Stimulated activated CD4-positive, alpha-beta T cell treated with anti-CD3 and anti-CD28 coated beads, Interleukin-15, amount 100 ng/mL, for 48 hours (primary cell): ENCODE results near the gene PHLPP1.
"Not testable (repeated sequence)": the region's sequence is repeated elsewhere in the genome, so short reads cannot be mapped to it uniquely, and the experiment has no call there.

Source experiments
- DNase-seq, 2 donors: peaks; one replicate each; pipeline ENCODE4 v3.0.0-alpha.2; 2020; ENCODE audit warnings: low read depth in 2 of 2

PHLPP1 gene

DNA sequence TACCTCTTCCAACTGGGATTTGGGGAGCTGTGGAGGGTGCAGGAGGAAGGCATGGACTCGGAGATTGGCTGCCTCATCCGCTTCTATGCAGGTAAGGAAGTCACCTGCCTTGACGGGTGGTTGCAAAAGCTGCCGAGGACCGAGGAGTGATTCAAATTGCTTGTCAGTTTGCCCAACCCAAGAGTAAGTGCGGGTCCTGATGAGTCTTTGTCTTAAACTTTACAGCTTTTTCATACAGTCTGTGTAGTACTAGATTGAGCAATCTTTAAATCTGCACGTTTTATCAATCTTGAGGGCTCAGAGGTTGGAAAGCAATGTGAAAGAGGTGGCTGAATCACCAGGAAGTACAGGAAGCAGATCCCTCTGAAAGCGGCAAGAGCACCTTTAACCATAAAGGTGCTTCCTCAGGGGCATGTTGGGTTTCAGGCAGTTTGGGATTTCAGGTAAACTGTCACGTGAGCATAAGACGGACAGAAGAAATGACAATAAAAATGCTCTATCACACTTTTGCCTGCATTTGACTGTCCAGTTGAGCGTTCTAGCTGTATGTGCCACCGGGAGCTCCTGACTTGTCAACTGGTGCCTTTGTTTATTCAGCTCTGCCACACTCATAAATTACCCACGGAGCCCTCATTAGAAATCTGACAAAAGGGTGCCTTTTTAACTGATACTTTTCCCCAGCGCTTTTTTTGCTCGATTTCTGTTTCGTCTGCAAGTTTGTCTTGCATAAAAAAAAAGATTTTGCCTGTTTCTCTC is 2.0 kb downstream of the PHLPP1 start:
- DNase-seq: no peak

DNA sequence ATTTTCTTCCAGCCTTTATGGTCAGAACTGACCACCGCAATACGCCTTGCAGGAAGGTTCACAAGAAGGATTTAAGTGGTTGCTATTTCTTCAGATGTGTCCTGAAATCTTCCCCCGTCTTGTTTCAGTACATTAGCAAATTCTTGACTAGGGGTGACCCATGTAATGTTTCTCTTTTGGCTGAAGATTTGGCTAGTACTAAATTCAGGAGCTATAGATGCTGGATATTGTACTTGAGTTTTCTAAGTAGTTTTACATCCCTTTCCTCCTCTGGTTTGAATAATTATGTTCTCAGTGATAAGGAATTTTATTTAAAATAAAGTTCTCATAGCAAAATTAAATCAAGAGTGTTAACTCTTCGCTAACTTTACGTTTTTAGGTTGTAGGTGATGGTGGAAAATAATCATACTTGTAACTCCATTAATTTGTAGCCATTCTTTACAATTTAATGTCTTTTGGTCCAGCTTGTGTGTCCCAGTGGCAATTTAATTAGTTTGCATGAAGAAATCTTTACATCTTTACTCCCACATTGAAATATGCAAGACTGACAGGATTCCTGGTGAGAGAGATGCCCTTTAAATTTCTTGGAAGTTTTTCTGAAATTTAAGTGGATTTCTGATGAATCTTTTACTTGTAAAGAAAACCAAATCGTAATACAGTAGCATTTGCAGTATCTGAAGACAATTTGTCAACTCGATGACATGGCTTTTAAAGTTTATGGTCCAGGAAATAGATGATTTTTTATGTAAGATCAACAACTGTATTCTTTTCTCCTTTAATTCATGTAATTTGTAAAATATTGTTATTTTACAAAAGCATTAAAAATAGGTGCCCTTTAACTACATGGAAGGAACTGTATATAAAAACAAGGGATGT is 2.8 kb downstream of the PHLPP1 start:
- DNase-seq: no peak

DNA sequence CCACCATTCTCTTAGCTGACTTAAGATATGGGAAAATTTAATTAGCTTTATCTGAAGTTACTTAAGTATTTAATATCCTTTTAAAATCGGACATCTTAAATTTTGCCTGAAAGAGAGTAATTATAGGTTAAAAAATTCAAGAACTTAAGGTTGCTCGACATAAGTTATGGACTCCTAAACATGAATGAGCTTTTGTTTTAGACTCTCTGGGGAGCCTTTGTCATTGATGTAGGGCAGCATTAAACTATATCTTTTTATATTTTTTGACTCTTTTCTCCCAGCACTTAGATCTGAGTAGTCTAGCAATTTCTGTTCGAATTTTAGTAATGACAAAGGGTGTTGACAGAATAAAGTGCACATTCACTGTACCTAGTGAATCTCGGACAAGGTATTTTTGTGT is 4.7 kb downstream of the PHLPP1 start:
- DNase-seq: no peak

DNA sequence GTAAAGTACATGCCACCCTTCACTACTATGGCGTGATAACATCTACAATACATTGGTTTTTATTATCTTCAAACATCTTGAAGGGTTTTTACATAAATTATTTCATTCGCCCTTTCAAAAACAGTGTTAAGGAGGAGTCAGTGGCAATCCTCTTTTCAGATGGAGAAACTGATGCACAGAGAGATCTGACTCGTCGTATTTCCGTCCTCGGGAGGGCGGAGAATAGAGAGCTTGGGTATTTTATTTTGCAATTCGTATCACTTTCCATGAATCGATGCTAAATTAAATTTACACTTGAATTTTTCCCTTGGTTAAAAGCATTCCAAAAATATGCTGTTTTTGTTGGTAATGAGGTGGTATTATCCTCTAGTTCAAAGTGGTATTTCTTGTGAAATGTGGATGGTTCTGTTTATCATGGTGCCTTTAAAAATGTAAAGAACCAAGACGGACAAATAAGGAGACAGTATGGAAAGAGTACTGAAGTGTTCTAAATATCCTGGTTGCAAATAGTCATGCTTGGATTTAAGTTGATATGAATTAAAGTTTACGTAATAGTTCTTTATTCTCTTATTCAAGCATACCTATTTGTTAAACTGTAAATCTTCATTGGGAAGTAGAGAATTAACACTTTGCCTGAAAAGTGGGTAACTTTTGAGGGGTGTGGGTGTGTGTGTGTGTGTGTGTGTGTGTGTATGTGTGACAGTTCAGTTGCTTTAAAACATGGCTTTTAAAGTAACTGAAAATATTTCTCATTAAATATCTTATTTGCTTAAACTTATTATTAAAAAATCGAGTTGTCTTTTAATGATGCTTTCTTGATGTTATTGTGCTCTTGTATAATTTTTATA is 5.6 kb downstream of the PHLPP1 start:
- DNase-seq: no peak

DNA sequence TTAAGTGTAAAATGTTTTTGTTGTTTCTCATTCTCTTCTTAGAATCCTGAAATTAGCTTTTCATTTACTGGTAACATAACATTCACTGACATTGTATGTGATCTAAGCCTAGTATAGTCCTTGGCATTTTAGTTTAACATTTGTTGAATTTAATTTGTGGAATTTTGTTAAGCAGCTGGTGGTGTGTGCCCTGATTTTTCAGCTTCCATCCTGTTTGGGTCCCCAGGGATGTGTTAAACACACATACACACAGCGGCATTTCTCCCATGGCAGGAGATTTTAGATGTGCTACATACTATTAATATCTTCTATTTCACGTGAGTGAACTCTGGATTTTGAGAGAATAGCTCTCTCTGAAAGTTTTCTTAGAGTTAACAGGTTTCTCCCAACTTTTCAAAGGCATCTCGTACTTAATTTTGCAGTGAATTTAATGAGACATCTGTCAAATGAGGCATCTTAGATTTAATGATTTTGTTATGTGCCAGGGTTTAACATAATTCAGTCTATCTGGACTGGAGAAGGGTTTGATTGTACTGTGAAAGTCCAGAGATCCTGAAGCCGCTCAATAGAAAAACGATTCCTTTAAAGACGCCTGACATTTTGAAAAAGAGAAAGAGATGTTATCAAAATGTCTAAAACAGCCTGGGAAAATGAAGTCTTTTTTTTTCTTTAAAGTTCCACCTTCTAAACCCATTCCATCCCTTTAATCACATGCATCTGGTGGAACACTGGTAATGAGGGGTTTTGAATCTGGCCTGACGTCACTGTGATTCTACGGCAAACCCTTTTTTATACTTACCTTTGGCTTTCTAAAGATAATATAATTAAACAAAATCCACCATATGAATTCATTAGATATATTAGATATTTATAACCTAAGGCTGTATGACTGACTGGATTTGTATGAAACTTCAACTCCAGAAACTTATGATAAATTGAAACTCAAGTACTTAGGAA is 6.8 kb downstream of the PHLPP1 start:
- DNase-seq: no peak

DNA sequence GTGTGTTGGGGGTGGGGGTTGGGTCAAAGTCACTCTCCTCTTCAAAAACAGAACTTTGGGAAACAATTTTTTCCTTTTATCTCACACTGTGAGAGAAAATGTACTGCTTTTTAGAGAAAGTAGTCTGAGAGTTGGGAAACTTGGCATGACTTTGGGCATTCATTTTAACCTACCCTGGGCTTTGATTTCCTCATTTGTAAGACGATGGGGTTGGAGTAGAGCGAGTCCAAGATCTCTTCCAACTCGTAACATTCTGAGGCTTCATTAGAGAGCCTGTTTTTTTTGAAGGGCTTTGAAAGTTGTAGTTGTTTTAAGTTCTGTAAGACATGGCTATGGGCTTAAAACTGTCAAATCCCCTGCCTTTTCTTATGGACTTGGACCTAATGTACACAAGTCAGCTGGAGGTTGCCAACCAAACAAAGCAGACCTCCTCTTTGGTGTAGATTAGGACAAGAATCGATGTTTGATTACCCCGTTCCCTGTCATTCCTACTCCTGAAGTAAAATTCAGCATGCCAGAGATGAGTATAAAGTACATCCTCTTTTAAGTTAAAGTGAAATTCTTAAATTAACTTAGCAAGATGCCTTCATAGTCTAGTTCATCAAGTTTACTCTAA is 8.4 kb downstream of the PHLPP1 start:
- DNase-seq: no peak

DNA sequence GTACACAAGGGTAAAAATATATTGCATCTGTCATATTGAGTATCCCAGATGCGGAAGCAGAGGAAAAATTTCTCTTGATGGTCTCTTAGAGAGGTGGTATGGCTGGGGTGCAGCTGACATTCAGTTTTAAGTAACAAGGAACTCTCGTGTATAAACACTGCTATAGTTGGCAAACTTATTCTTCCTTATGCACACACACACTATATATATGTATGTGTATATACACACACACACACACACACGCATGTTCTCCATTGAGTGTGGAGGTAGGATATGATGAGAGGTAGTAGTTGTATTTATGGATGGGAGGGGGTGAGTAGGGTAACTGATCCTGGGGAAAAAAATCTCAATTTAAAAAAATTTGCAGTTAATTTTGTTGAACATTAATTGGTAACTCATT is 10.6 kb downstream of the PHLPP1 start:
- no peak for DNase-seq

DNA sequence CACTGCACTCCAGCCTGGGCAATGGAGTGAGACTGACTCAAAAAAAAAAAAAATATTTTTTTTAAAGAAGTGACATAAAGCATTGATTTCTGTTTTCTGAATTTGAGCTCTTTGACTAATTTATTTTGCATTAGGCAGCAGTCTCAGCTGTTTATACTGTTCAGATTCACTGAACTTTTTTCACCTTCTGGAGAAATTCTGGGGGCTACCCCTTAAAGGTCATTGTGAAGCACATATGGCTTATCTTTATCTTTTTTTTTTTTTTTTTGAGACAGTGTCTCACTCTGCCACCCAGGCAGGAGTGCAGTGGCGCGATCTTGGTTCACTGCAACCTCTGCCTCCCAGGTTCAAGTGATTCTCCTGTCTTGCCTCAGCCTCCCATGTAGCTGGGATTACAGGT is 12.9 kb downstream of the PHLPP1 start:
- no peak for DNase-seq

DNA sequence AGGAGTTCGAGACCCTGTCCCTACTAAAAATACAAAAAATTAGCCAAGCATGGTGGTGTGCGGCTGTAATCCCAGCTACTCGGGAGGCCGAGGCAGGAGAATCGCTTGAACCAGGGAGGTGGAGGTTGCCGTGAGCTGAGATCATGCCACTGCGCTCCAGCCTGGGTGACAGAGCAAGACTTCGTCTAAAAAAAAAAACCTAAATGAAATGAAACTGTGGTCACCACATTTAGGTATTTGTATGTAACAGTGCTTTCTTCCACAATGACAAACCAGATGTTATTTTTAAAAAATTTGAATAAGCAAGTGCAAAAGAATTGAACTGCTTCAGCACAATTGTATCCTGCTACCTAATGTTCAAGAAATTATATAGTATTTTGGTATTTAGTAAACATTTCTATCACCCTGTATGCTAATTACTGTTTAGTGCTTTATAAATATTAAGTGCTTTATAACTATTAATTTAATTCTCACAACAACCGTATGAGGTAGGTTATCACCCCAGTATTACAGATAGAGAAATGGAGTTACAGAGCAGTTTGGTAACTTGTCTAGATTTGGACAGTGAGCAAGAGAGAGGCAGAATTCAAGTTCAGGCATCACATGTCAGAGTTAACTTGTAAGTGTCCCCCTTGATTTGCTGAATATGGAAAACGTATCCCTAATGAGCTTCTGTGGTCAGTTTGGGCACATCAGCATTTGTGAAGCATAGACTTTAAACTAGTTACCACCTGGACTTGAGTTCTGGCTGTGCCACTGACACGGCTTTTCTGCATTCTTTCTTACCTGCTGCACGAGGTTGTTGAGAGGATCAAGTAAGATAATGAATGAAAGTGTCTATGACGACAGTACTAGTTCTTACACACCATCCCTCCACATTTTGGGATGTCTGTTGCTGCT is 14.4 kb downstream of the PHLPP1 start:
- no peak for DNase-seq

DNA sequence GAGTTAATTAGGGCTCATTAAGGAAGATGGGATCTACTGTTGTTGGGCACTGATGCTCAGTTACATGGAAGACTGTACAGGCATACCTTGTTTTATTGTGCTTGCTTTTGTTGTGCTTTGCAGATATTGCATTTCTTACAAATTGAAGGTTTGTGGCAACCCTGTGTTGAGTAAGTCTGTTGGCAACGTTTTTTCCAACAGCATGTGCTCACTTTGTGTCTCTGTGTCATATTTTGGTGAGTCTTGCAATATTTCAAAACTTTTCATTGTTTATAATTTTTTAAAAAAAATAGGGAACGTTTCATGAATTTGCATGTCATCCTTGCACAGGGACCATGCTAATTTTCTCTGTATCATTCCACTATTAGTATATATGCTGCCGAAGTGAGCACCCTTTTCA is 15.6 kb downstream of the PHLPP1 start:
- DNase-seq: no peak

DNA sequence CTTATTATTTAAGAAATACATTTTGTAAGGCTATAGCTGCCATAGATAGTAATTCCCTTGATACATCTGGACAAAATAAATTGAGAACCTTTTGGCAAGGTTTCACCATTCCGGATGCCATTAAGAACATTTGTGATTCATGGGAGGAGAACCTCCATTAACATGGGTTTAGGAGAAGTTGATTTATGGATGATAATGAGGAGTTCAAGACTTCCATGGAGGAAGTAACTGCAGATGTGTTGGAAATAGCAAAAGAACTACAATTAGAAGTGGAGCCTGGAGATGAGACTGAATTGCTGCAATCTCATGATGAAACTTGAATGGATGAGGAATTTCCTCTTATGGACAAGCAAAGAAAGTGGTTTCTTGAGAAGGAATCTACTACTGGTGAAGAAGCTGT is 17.3 kb downstream of the PHLPP1 start:
- no peak for DNase-seq

DNA sequence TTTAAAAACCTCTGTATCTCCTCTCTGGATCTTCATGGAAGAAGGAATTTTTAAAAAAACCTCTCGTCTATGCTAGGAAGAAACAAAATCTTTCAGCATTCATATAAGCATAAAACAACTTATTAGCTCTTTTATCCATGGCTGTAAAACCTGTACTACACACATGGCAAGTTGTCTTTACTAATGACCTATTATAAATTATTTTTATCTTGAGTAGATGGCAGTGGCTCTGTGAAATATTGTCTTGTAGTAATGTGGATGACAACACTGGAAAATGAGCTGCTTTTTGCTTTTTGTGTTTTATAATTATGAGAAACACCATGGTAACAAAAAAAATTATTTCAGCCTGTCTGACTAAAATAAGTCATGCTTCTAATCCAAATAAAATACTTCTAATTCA is 18.9 kb downstream of the PHLPP1 start:
- no peak for DNase-seq

DNA sequence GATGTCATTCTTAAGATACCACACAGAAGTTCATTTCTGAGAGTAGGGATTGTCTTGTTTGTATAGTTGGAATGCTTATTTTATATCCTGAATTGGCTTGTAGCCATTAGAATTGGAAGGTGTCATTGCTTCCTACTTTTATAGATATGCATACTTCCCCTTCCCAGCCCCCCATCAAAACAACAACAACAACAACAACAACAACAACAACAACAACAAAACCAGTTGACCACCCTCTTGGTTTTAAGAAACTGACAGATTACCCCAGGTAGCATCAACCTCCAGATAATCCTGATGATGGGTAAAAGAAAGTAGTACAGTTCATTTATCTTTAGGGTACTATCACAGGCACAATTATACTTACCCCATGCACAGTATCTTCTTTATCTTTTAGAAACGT is 20.0 kb downstream of the PHLPP1 start:
- DNase-seq: no peak

DNA sequence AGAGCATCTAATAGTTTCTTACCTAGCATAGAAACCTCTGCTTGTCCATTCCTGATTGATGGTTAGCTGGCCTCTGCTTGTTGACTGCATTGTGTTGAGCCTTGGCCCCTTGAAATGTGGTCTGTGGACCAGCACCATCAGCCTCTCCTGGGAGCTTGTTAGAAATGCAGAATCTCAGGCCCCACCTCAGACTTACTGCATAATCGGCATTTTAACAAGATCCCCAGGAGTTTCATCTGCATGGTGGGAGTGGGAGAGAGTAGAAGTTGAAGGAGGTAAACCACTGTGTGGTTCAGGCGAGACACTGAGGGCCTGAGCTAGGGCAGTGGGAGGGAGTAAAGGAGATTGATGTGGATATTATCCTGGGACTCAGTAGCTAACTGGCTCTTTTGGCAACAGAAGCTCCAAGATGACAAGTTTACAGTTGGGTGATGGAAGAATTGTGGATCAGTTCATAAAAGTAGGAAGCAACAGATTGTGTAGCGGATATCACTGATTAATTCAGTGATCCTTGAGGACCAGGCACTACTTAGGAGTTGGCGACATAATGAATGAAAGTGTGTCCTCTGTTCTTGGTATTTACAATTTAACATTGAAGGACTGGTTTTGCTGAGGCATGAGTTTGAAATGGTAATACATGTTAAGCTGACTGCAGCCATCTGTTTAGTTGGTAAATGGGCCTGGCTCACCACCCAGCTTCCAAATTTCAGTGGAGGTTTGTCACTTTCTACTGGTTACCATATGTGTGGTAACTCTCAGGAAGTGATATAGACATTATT is 20.9 kb downstream of the PHLPP1 start:
- no peak for DNase-seq

DNA sequence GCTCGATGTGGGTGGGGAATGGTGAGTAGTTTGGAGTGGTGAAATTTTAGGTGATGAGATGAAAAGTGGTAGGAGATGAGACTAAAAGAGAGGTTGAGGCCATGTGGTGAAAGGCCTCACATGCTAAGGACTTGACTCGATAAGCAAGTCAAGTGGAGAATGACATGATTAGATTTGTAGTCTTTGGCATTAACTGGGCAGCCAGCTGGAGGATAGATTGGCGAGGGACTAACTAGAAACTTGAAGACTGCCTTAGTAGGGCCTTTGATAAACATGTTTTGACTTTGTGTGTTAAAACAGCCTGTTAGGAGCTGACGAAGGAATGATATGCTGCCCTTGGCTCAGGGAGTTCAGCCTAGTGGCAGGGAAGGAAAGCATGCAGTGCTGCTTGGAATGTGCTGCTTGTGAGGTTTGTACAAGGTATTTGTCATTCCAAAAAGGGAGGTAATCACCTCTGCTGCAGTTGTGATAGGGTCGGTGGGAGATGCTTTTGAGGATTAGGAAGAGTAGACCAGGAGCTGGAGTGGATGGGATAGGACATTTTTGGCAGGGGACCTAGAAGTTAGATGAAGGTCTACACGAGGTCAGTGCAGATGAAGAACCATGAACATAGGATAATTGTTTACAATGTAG is 22.0 kb downstream of the PHLPP1 start:
- no peak for DNase-seq

DNA sequence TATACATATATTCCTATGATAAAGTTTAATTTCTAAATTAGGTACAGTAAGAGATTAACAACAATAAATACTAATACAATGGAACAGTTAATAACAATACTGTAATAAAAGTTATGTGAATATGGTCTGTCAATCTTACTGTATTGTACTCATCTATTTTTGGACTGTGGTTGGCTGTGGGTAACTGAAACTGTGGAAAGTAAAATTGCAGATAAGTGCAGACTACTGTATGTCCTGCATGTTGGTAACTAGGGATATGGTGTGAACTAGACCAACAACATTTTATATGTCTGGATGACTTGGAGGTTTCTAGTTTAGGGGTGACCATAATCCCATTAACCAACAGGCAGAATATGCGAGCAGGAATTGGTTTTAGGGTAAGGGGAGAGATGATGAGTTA is 23.3 kb downstream of the PHLPP1 start:
- no peak for DNase-seq

DNA sequence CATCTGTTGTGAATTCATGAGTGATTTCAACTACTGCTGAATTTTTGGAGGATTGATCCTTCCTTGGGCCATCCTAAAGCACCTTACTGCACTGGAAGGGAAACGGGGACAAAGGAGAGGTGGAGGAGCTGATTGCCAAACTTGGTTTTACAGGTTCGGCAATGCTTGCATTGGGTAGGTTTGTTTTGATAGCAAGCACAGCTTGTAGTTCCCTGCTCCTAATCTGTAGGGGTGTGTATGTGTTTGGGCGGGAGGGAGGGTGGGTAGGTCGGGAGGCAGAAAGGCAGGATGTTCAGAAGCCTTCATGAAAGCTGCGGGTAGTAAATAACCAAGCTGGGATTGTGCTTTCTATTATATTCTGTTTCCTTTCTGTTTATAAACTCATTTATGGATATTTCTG is 24.6 kb downstream of the PHLPP1 start:
- DNase-seq: no peak

DNA sequence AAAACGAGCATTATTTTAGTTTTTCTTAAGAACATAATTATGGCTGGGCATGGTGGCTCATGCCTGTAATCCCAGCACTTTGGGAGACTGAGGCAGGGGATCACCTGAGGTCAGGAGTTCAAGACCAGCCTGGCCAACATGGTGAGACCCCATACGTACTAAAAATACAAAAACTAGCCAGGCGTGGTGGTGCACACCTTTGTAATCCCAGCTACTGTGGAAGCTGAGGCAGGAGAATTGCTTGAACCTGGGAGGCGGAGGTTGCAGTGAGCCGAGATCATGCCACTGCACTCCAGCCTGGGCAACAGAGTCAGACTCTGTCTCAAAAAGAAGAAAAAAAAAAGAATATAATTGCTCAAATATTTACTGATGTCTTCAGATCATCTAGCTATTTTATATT is 25.3 kb downstream of the PHLPP1 start:
- DNase-seq: not testable (repeated sequence)
